Ishikawa (cell line): ENCODE results near the gene IGSF6.

Experiments used
- EGR1 ChIP-seq: IDR thresholded peaks from 2 replicates; pipeline ENCODE4 v1.6.1; 2012
- EP300 ChIP-seq: IDR thresholded peaks from 2 replicates; pipeline ENCODE4 v1.6.1; 2012; ENCODE audit warnings: borderline replicate concordance
- FOXM1 ChIP-seq: IDR thresholded peaks from 2 replicates; pipeline ENCODE4 v1.6.1; 2012; ENCODE audit warnings: low read depth, borderline replicate concordance
- MAX ChIP-seq: IDR thresholded peaks from 2 replicates; pipeline ENCODE4 v1.6.1; 2012
- NFIC ChIP-seq: IDR thresholded peaks from 2 replicates; pipeline ENCODE4 v1.6.1; 2012
- RAD21 ChIP-seq: IDR thresholded peaks from 2 replicates; pipeline ENCODE4 v1.6.1; 2012; ENCODE audit warnings: low read depth
- TAF1 ChIP-seq: IDR thresholded peaks from 2 replicates; pipeline ENCODE4 v1.6.1; 2012; ENCODE audit warnings: low read depth, mild to moderate bottlenecking
- YY1 ChIP-seq: IDR thresholded peaks from 2 replicates; pipeline ENCODE4 v1.6.1; 2012; ENCODE audit warnings: low read depth
- TF ChIP-seq, protein P1 (sequence below): IDR thresholded peaks from 2 replicates; pipeline ENCODE4 v1.6.1; 2012; ENCODE audit warnings: low read depth, mild to moderate bottlenecking

- TF ChIP-seq FOXM1 (no peak), MAX (no peak), TAF1 (no peak), RAD21 (no peak), YY1 (no peak), EGR1 (no peak), NFIC (no peak), EP300 (no peak)
- TF ChIP-seq, protein P1, sequence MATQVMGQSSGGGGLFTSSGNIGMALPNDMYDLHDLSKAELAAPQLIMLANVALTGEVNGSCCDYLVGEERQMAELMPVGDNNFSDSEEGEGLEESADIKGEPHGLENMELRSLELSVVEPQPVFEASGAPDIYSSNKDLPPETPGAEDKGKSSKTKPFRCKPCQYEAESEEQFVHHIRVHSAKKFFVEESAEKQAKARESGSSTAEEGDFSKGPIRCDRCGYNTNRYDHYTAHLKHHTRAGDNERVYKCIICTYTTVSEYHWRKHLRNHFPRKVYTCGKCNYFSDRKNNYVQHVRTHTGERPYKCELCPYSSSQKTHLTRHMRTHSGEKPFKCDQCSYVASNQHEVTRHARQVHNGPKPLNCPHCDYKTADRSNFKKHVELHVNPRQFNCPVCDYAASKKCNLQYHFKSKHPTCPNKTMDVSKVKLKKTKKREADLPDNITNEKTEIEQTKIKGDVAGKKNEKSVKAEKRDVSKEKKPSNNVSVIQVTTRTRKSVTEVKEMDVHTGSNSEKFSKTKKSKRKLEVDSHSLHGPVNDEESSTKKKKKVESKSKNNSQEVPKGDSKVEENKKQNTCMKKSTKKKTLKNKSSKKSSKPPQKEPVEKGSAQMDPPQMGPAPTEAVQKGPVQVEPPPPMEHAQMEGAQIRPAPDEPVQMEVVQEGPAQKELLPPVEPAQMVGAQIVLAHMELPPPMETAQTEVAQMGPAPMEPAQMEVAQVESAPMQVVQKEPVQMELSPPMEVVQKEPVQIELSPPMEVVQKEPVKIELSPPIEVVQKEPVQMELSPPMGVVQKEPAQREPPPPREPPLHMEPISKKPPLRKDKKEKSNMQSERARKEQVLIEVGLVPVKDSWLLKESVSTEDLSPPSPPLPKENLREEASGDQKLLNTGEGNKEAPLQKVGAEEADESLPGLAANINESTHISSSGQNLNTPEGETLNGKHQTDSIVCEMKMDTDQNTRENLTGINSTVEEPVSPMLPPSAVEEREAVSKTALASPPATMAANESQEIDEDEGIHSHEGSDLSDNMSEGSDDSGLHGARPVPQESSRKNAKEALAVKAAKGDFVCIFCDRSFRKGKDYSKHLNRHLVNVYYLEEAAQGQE = no peak
Observed at GRCh38 chr16:21673469-21673868, 21.1 kb upstream of the IGSF6 start.
